Endometrial microvascular endothelial cells (primary cell): ENCODE data around the gene RPP30. TPM values are rescaled to one million over a fixed set of nuclear protein-coding genes. Genes with fewer than 3 reads are reported as not detected.

Experiments used
- in situ Hi-C: cut with HindIII; loops from 2 replicates; pipeline ENCODE4 v1.10.0; 2017; ENCODE audit warnings: low sequenced_read_pairs, low pct_unique_long_range_greater_than_20kb; ENCODE audit errors: inconsistent ontology term
- total RNA-seq: library from RNA; depleted of rRNA; stranded (reverse); fragments of >200 nt; gene quantifications from one replicate; pipeline ENCODE4 v1.2.3, GENCODE V29; 2015; ENCODE audit errors: inconsistent ontology term

RPP30 gene
- 66.4 TPM for total RNA-seq

- in situ Hi-C loops, result no loop called here
Observed at GRCh38 chr10:90871766-90872647, at the start of gene RPP30. Gene RPP30 (plus strand): TSS chr10:90871974. CDS start chr10:90871987, 13 bp downstream.

GRCh38 chr10:90822508-90822907 lies 49.3 kb upstream of the RPP30 start:
- in situ Hi-C loops, result no loop called here

GRCh38 chr10:90832111-90832510 lies 39.7 kb upstream of the RPP30 start:
- in situ Hi-C loops, result no loop called here

- in situ Hi-C loops, result no loop called here
Observed at GRCh38 chr10:90834326-90834725, 37.4 kb upstream of the RPP30 start.

GRCh38 chr10:90837486-90837885 lies 34.3 kb upstream of the RPP30 start:
- in situ Hi-C loops, result no loop called here

GRCh38 chr10:90842725-90843124 lies 29.0 kb upstream of the RPP30 start:
- in situ Hi-C loops, result no loop called here

- in situ Hi-C loops, result no loop called here
Observed at GRCh38 chr10:90845726-90846125, 26.0 kb upstream of the RPP30 start.

GRCh38 chr10:90846746-90847145 lies 25.0 kb upstream of the RPP30 start:
- in situ Hi-C loops, result no loop called here

GRCh38 chr10:90847436-90847835 lies 24.3 kb upstream of the RPP30 start:
- in situ Hi-C loops, result no loop called here

- in situ Hi-C loops, result no loop called here
Observed at GRCh38 chr10:90849956-90850749, 21.6 kb upstream of the RPP30 start.

GRCh38 chr10:90855126-90855525 lies 16.6 kb upstream of the RPP30 start:
- in situ Hi-C loops, result no loop called here

GRCh38 chr10:90856261-90856660 lies 15.5 kb upstream of the RPP30 start:
- in situ Hi-C loops, result no loop called here

- in situ Hi-C loops, result no loop called here
Observed at GRCh38 chr10:90856964-90857634, 14.7 kb upstream of the RPP30 start.

- in situ Hi-C loops, result no loop called here
Observed at GRCh38 chr10:90857635-90858460, 13.9 kb upstream of the RPP30 start, which contains the start of gene HTR7. Gene HTR7 (minus strand): TSS chr10:90858039. CDS start chr10:90857671, 368 bp downstream.

- in situ Hi-C loops, result no loop called here
Observed at GRCh38 chr10:90858461-90858968, 13.3 kb upstream of the RPP30 start.

- in situ Hi-C loops, result no loop called here
Observed at GRCh38 chr10:90859321-90859751, 12.4 kb upstream of the RPP30 start.

GRCh38 chr10:90860790-90861189 lies 11.0 kb upstream of the RPP30 start:
- in situ Hi-C loops, result no loop called here

GRCh38 chr10:90862908-90863514 lies 8.8 kb upstream of the RPP30 start:
- in situ Hi-C loops, result no loop called here
